ENCODE data around the gene HSFX1. TPM values are rescaled to one million over a fixed set of nuclear protein-coding genes. Genes with fewer than 3 reads are reported as not detected.
"Not testable (repeated sequence)": the region's sequence is repeated elsewhere in the genome, so short reads cannot be mapped to it uniquely, and the experiment has no call there.

The HSFX1 gene
- total and polyA plus RNA-seq, 2 donors (not counting 1 experiment from before 2014, with no cell fraction given), result 1.2 to 2.9 TPM

- no peaks in the 10 kb centered on the region for H4K20me1 ChIP-seq (ENCODE audit: control insufficient read depth, insufficient read depth, low read length, poor library complexity, severe bottlenecking)
- no peak overlapping the region for H3K27ac ChIP-seq (ENCODE audit: low read length in 2 of 2)
- no CpG with 5 or more reads among the region's 11 CpGs for WGBS (ENCODE audit: insufficient coverage)
- CTCF ChIA-PET, result no interaction called here
- POLR2A ChIA-PET, result no interaction called here
- H3K9ac ChIP-seq (ENCODE audit: low read length), result no peak overlapping the region
- Mint-ChIP-seq H3K4me3 (no peak overlapping the region), H3K27me3 (no peaks in the 10 kb centered on the region), H3K9me3 (ENCODE audit: insufficient read depth) (no peaks in the 10 kb centered on the region), H3K27ac (no peak overlapping the region), H3K4me1 (no peaks in the 10 kb centered on the region)
- H3K4me2 ChIP-seq (replicated peaks; ENCODE audit: low read depth, low read length, poor library complexity, severe bottlenecking), result no peak overlapping the region
- no peaks in the 10 kb centered on the region for H3K36me3 ChIP-seq (replicated peaks in 1 of 2; ENCODE audit: control extremely low read depth in 1 of 2, control insufficient read depth in 1 of 2, extremely low read depth in 1 of 2, insufficient read depth in 2 of 2, low read length in 1 of 2)
- H2AFZ ChIP-seq (ENCODE audit: insufficient read depth, low read depth, low read length, poor library complexity, severe bottlenecking), result no peak overlapping the region
- intact Hi-C loops (cut with micrococcal nuclease), result no loop called here
- ATAC-seq (ENCODE audit: low read depth) (no peak), DNase-seq (no peak)
- H3K4me1 ChIP-seq (ENCODE audit: control insufficient read depth in 2 of 2, insufficient read depth in 2 of 2, low read length in 2 of 2), result no peaks in the 10 kb centered on the region
- H3K4me3 ChIP-seq (ENCODE audit: control extremely low read depth in 1 of 5, extremely low read depth in 1 of 5, insufficient read depth in 1 of 5, low read depth in 2 of 5, low read length in 4 of 5), result no peak overlapping the region
- H3K27me3 ChIP-seq (replicated peaks in 1 of 4; ENCODE audit: control extremely low read depth in 1 of 4, control insufficient read depth in 3 of 4, insufficient read depth in 4 of 4, low read length in 3 of 4), result no peaks in the 10 kb centered on the region
- no peaks in the 10 kb centered on the region for H3K79me2 ChIP-seq (ENCODE audit: control insufficient read depth, insufficient read depth, low read length)
- H3K9me3 ChIP-seq (ENCODE audit: control extremely low read depth in 1 of 3, control insufficient read depth in 2 of 3, insufficient read depth in 1 of 3, low read length in 2 of 3), result no peaks in the 10 kb centered on the region
- TF ChIP-seq CTCF (IDR thresholded peaks at IDR 0.05), result no peak
- TF ChIP-seq EZH2 (IDR thresholded peaks at IDR 0.05; ENCODE audit: borderline replicate concordance, insufficient read depth, low read depth, low read length, poor library complexity, severe bottlenecking), result no peak
These were observed 10.9 kb upstream of the HSFX1 start for GRCh38 chrX:149762696-149763614.

- H3K9me3 ChIP-seq (ENCODE audit: control extremely low read depth in 1 of 3, control insufficient read depth in 2 of 3, insufficient read depth in 1 of 3, low read length in 2 of 3); H4K20me1 ChIP-seq (ENCODE audit: control insufficient read depth, insufficient read depth, low read length, poor library complexity, severe bottlenecking); H3K27me3 Mint-ChIP-seq; H3K36me3 ChIP-seq (replicated peaks in 1 of 2; ENCODE audit: control extremely low read depth in 1 of 2, control insufficient read depth in 1 of 2, extremely low read depth in 1 of 2, insufficient read depth in 2 of 2, low read length in 1 of 2); ATAC-seq (ENCODE audit: low read depth); H3K4me3 ChIP-seq (ENCODE audit: control extremely low read depth in 1 of 5, extremely low read depth in 1 of 5, insufficient read depth in 1 of 5, low read depth in 2 of 5, low read length in 4 of 5); H3K27me3 ChIP-seq (replicated peaks in 1 of 4; ENCODE audit: control extremely low read depth in 1 of 4, control insufficient read depth in 3 of 4, insufficient read depth in 4 of 4, low read length in 3 of 4); CTCF ChIA-PET; H3K27ac ChIP-seq (ENCODE audit: low read length in 2 of 2); POLR2A ChIA-PET; H3K9me3 Mint-ChIP-seq (ENCODE audit: insufficient read depth); H3K27ac Mint-ChIP-seq; H2AFZ ChIP-seq (ENCODE audit: insufficient read depth, low read depth, low read length, poor library complexity, severe bottlenecking); DNase-seq; intact Hi-C loops (cut with micrococcal nuclease); H3K79me2 ChIP-seq (ENCODE audit: control insufficient read depth, insufficient read depth, low read length); H3K4me2 ChIP-seq (replicated peaks; ENCODE audit: low read depth, low read length, poor library complexity, severe bottlenecking); H3K4me1 Mint-ChIP-seq; H3K4me1 ChIP-seq (ENCODE audit: control insufficient read depth in 2 of 2, insufficient read depth in 2 of 2, low read length in 2 of 2); H3K4me3 Mint-ChIP-seq; H3K9ac ChIP-seq (ENCODE audit: low read length): not testable (repeated sequence)
- no CpG with 5 or more reads among the region's 12 CpGs for WGBS (ENCODE audit: insufficient coverage)
These were observed 3.5 kb upstream of the HSFX1 start for GRCh38 chrX:149770344-149770743.

GRCh38 chrX:149773026-149773425, 842 bp upstream of the HSFX1 start:
- H3K4me1 Mint-ChIP-seq; H3K4me3 ChIP-seq (ENCODE audit: control extremely low read depth in 1 of 5, extremely low read depth in 1 of 5, insufficient read depth in 1 of 5, low read depth in 2 of 5, low read length in 4 of 5); H3K9ac ChIP-seq (ENCODE audit: low read length); H3K4me1 ChIP-seq (ENCODE audit: control insufficient read depth in 2 of 2, insufficient read depth in 2 of 2, low read length in 2 of 2); H3K27ac Mint-ChIP-seq; H3K27me3 Mint-ChIP-seq; H3K9me3 ChIP-seq (ENCODE audit: control extremely low read depth in 1 of 3, control insufficient read depth in 2 of 3, insufficient read depth in 1 of 3, low read length in 2 of 3); ATAC-seq (ENCODE audit: low read depth); H3K4me2 ChIP-seq (replicated peaks; ENCODE audit: low read depth, low read length, poor library complexity, severe bottlenecking); CTCF ChIA-PET; H3K27me3 ChIP-seq (replicated peaks in 1 of 4; ENCODE audit: control extremely low read depth in 1 of 4, control insufficient read depth in 3 of 4, insufficient read depth in 4 of 4, low read length in 3 of 4); H3K4me3 Mint-ChIP-seq; H3K79me2 ChIP-seq (ENCODE audit: control insufficient read depth, insufficient read depth, low read length); H2AFZ ChIP-seq (ENCODE audit: insufficient read depth, low read depth, low read length, poor library complexity, severe bottlenecking); intact Hi-C loops (cut with micrococcal nuclease); POLR2A ChIA-PET; DNase-seq; H3K36me3 ChIP-seq (replicated peaks in 1 of 2; ENCODE audit: control extremely low read depth in 1 of 2, control insufficient read depth in 1 of 2, extremely low read depth in 1 of 2, insufficient read depth in 2 of 2, low read length in 1 of 2); H3K27ac ChIP-seq (ENCODE audit: low read length in 2 of 2); H3K9me3 Mint-ChIP-seq (ENCODE audit: insufficient read depth); H4K20me1 ChIP-seq (ENCODE audit: control insufficient read depth, insufficient read depth, low read length, poor library complexity, severe bottlenecking): not testable (repeated sequence)
- no CpG with 5 or more reads among the region's 9 CpGs for WGBS (ENCODE audit: insufficient coverage)
